K562 (cell line): Measurements from ENCODE around the gene LGALS7. TPM values are rescaled to one million over a fixed set of nuclear protein-coding genes. Genes with fewer than 3 reads are reported as not detected.
A peak's percentile ranks its signal among the peaks of the same experiment; 100 is the strongest.
"Not testable (repeated sequence)": the region's sequence is repeated elsewhere in the genome, so short reads cannot be mapped to it uniquely, and the experiment has no call there.

ENCODE experiments used
- ATAC-seq: fragments of 200-7000 bp; cut with Tn5 transposase; 3 replicates; pipeline ENCODE4 v1.9.1; 2020; ENCODE audit warnings: moderate library complexity
- BruUV-seq: library from RNA; stranded (reverse); fragments of 400-500 nt; replicated peaks from 2 replicates; lab custom pipeline; 2021; lab: Mats Ljungman, UMichigan
- CTCF ChIA-PET: fragments of 300-600 bp; formaldehyde crosslinking; extraction: SDS; loops from one replicate; lab custom pipeline; 2021; ENCODE audit warnings: low intra/inter-chr PET ratio; lab: Yijun Ruan, JAX
- POLR2A ChIA-PET: fragments of 300-600, 350-650 bp; sonication (Branson Sonifier 250); formaldehyde crosslinking; extraction: SDS; loops from one replicate; lab custom pipeline; 2021; ENCODE audit warnings: antibody characterized with exemption, inconsistent platforms; lab: Yijun Ruan, JAX
- DNase-seq, 4 experiments: peaks; one replicate each; pipeline versions ENCODE4 v3.0.0 to v3.0.0-alpha.2; 2011 to 2018; ENCODE audit warnings: low spot score in 3 of 4, mixed read lengths in 3 of 4; ENCODE audit errors: extremely low read depth in 1 of 4
- FAIRE-seq: peaks from 2 replicates; lab custom pipeline; 2011; peaks lifted over from hg19 to GRCh38; lab: Jason Lieb, UNC
- H2AFZ ChIP-seq: 2 replicates; pipeline ENCODE4 v1.6.0; 2011; ENCODE audit warnings: low read depth, low read length, control low read depth, inconsistent platforms
- H3K27ac ChIP-seq: fragments of 200-600 bp; 3 replicates; pipeline ENCODE4 v1.8.0; 2011; ENCODE audit warnings: low read depth, mild to moderate bottlenecking, control low read depth, inconsistent platforms, low read length, moderate library complexity, mixed read lengths; ENCODE audit errors: extremely low read depth
- H3K27me3 ChIP-seq, 2 experiments: fragments of 300-600 bp in 1 of 2; 2 replicates in 1 of 2; 3 replicates in 1 of 2; pipeline versions ENCODE4 v1.6.0 to v1.8.0; 2011; ENCODE audit warnings: inconsistent platforms in 2 of 2, low read length in 2 of 2, mild to moderate bottlenecking in 1 of 2, mixed read lengths in 1 of 2, moderate library complexity in 1 of 2; ENCODE audit not compliant: control insufficient read depth in 2 of 2, insufficient read depth in 2 of 2
- H3K36me3 ChIP-seq: fragments of 300-600 bp; 3 replicates; pipeline ENCODE4 v1.8.0; 2011; ENCODE audit warnings: mild to moderate bottlenecking, low read length, inconsistent platforms; ENCODE audit not compliant: control insufficient read depth, insufficient read depth
- H3K4me1 ChIP-seq, 2 experiments: fragments of 200-600 bp in 1 of 2; replicated peaks in 1 of 2; 2 replicates in 1 of 2; 3 replicates in 1 of 2; pipeline versions ENCODE4 v1.5.1 to v1.8.0; 2011; ENCODE audit warnings: inconsistent platforms in 2 of 2, low read length in 2 of 2, mild to moderate bottlenecking in 1 of 2, mixed read lengths in 1 of 2, moderate library complexity in 1 of 2; ENCODE audit not compliant: control insufficient read depth in 2 of 2, insufficient read depth in 2 of 2
- H3K4me2 ChIP-seq: 2 replicates; pipeline ENCODE4 v1.6.1; 2011; ENCODE audit warnings: low read length, control low read depth, inconsistent platforms, mixed read lengths; ENCODE audit not compliant: insufficient read depth
- H3K4me3 ChIP-seq: fragments of 200-600 bp; sonication (generic), shearing (Covaris generic); 2 replicates; pipeline ENCODE4 v1.5.1; 2016; ENCODE audit warnings: control low read depth, inconsistent platforms
- H3K79me2 ChIP-seq: fragments of 200-600 bp; 3 replicates; pipeline ENCODE4 v1.8.0; 2011; ENCODE audit warnings: low read length, inconsistent platforms; ENCODE audit not compliant: control insufficient read depth, insufficient read depth
- H3K9ac ChIP-seq, 2 experiments: 2 replicates each; pipeline versions ENCODE4 v1.6.0 to v1.6.1; 2011; ENCODE audit warnings: low read depth in 2 of 2, low read length in 2 of 2, control low read depth in 1 of 2, inconsistent platforms in 1 of 2, mild to moderate bottlenecking in 1 of 2, mixed read lengths in 1 of 2; ENCODE audit not compliant: insufficient read depth in 1 of 2
- H3K9me1 ChIP-seq: one replicate; pipeline ENCODE4 v1.6.0; 2011; ENCODE audit warnings: inconsistent platforms, mild to moderate bottlenecking, low read length, moderate library complexity; ENCODE audit not compliant: control insufficient read depth, insufficient read depth
- H3K9me3 ChIP-seq: replicated peaks from 2 replicates; pipeline ENCODE4 v1.5.1; 2011; ENCODE audit warnings: low read depth, low read length, inconsistent platforms; ENCODE audit not compliant: control insufficient read depth, insufficient read depth
- H4K20me1 ChIP-seq: replicated peaks from 2 replicates; pipeline ENCODE4 v1.6.1; 2011; ENCODE audit warnings: low read length, inconsistent platforms, mixed read lengths; ENCODE audit not compliant: control insufficient read depth, insufficient read depth
- ADNP ChIP-seq: fragments of 200-800 bp; sonication (Bioruptor generic); IDR thresholded peaks from 2 replicates; pipeline ENCODE4 v1.6.1; 2016; ENCODE audit warnings: missing genetic modification characterization, missing compliant biosample characterization
- BCOR ChIP-seq: fragments of 450-650 bp; IDR thresholded peaks from 2 replicates; pipeline ENCODE4 v1.6.1; 2016
- ETV5 ChIP-seq: sonication (generic); formaldehyde crosslinking; IDR thresholded peaks from 2 replicates; pipeline ENCODE4 v1.4.0; 2020; ENCODE audit warnings: low read depth, mild to moderate bottlenecking, missing genetic modification reagents
- RBM25 ChIP-seq: fragments of 200-400 bp; formaldehyde crosslinking; IDR thresholded peaks from 2 replicates; pipeline ENCODE4 v1.6.1; 2018; ENCODE audit warnings: low read length, low read depth, moderate library complexity; ENCODE audit not compliant: severe bottlenecking
- TAF1 ChIP-seq: IDR thresholded peaks from 2 replicates; pipeline ENCODE4 v1.6.1; 2011; ENCODE audit warnings: mild to moderate bottlenecking, low read length, moderate library complexity; ENCODE audit not compliant: insufficient read depth, control insufficient read depth, severe bottlenecking; ENCODE audit errors: extremely low read depth
- whole genome bisulfite sequencing: fragments of 100-300 bp; shearing (Covaris generic); methylation state at CpG from one replicate; pipeline ENCODE4 v1.1.6; 2016; ENCODE audit warnings: low coverage, mixed read lengths; ENCODE audit not compliant: insufficient coverage; ENCODE audit errors: missing lambda C conversion rate; 5-methylcytosine and 5-hydroxymethylcytosine counted together
- in situ Hi-C: fragments of 300-500 bp; cut with MboI; formaldehyde crosslinking; loops from 4 replicates; pipeline ENCODE4 v1.15.0; 2018; ENCODE audit warnings: inconsistent platforms, mixed read lengths
- intact Hi-C: fragments of 100-400 bp; cut with micrococcal nuclease; formaldehyde crosslinking; loops from 2 replicates; pipeline ENCODE4 v1.14.2; 2022
- polyA plus RNA-seq, 8 experiments: library from polyadenylated mRNA; depleted of rRNA in 4 of 8; stranded (reverse) in 5 of 8; unstranded in 3 of 8; fragments of >200 nt; fragmentation: Nextera tagmentation in 2 of 8; fragmentation: Illumina TruSeq in 1 of 8; extraction: Ambion mirVana in 2 of 8; extraction: Trizol in 1 of 8; gene quantifications; 2 replicates each; pipeline versions ENCODE4 v1.2.1 to v1.2.3, GENCODE V29; 2011 to 2014; ENCODE audit warnings: inconsistent platforms in 1 of 8, missing spikeins in 1 of 8
- total RNA-seq, 7 experiments: library from RNA; depleted of rRNA in 6 of 7; stranded (reverse); fragments of >200 nt in 6 of 7; fragmentation: Illumina TruSeq in 2 of 7; extraction: Trizol in 2 of 7; gene quantifications; 2 replicates each; pipeline versions ENCODE4 v1.2.1 to v1.2.3, GENCODE V29; 2011 to 2021; ENCODE audit warnings: low replicate concordance in 1 of 7
- TF ChIP-seq, protein P1 (sequence below): sonication (generic); formaldehyde crosslinking; IDR thresholded peaks from 2 replicates; pipeline ENCODE4 v1.8.0; 2022; ENCODE audit warnings: mild to moderate bottlenecking, missing genetic modification reagents

LGALS7 gene
- total and polyA plus RNA-seq, 9 of the 15 experiments (the other 6 are each of a cell fraction or from before 2014, with no cell fraction given) = not detected

GRCh38 chr19:38813932-38814331 lies 40.6 kb upstream of the LGALS7 start:
- Histone ChIP-seq H3K4me1 (peaks cover 4 to 35% of the 10 kb centered on the region in 2 experiments; a peak in 4 of 5 replicates), H3K36me3 (peaks cover 22% of the 10 kb centered on the region; the same call in 2 of the 3 replicates)
- H3K9ac ChIP-seq, H3K4me2 ChIP-seq, H3K79me2 ChIP-seq, H2AFZ ChIP-seq, CTCF ChIA-PET, ATAC-seq, DNase-seq, in situ Hi-C loops, intact Hi-C loops, H3K27ac ChIP-seq, H3K9me1 ChIP-seq, H3K4me3 ChIP-seq, BruUV-seq, H3K9me3 ChIP-seq, H3K27me3 ChIP-seq, H4K20me1 ChIP-seq: not testable (repeated sequence)
- 35% methylated on average over 2 of the region's 2 CpGs for WGBS
- POLR2A ChIA-PET = interaction anchor here (0.6 to 3.2 kb wide), 3 partner anchors 18 to 86 kb away, joined by 3 to 14 read pairs (median 7); partner anchors contain the start of gene ECH1
- FAIRE-seq = peak; percentile 23

- ATAC-seq = no peak
- 70% methylated on average over 6 of the region's 6 CpGs for WGBS
Measured at GRCh38 chr19:38813323-38813722, 40.0 kb upstream of the LGALS7 start.

More at GRCh38 chr19:38813323-38813722, 40.0 kb upstream of the LGALS7 start:
- Histone ChIP-seq H3K9me1 (no peaks in the 10 kb centered on the region), H3K4me2 (no peak overlapping the region)
- TF ChIP-seq TAF1 (no peak), RBM25 (peak; percentile 64), BCOR (peak; percentile 62), ETV5 (CRISPR knock-in tag) (no peak), ADNP (peak; percentile 41; the same call in 1 of the 2 replicates)
- TF ChIP-seq, protein P1, sequence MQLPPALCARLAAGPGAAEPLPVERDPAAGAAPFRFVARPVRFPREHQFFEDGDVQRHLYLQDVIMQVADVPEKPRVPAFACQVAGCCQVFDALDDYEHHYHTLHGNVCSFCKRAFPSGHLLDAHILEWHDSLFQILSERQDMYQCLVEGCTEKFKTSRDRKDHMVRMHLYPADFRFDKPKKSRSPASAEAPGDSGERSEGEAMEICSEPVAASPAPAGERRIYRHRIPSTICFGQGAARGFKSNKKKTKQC (CRISPR knock-in tag) = no peak
- TF ChIP-seq, all 486 proteins: peak for 3
- intact Hi-C loops = no loop called here
- DNase-seq = no peak
- Histone ChIP-seq H3K4me3 (no peak overlapping the region), H3K9me3 (no peaks in the 10 kb centered on the region), H3K79me2 (no peaks in the 10 kb centered on the region), H2AFZ (no peak overlapping the region), H3K27me3 (no peaks in the 10 kb centered on the region), H4K20me1 (no peaks in the 10 kb centered on the region), H3K36me3 (peaks cover 22% of the 10 kb centered on the region; the same call in 2 of the 3 replicates), H3K27ac (no peak overlapping the region), H3K9ac (0 out of 4 replicates have a peak overlapping the region, but pooled peaks of 1 of the 2 experiments have one; percentile 3), H3K4me1 (peaks cover 0 to 33% of the 10 kb centered on the region in 2 experiments; a peak in 2 of 5 replicates)
- FAIRE-seq = no peak
- ChIA-PET POLR2A (interaction anchor here (0.6 to 3.2 kb wide), 5 partner anchors 14 to 278 kb away, joined by 3 to 14 read pairs (median 3); partner anchors contain the start of gene ECH1), CTCF (no interaction called here)
- BruUV-seq = no TSS peak
- in situ Hi-C loops = no loop called here
